GM21717 (cell line): ENCODE measurements around the gene FHDC1.

Experiments used
- ATAC-seq: cut with Tn5 transposase; IDR thresholded peaks from one replicate; pipeline ENCODE4 v1.9.1; 2021; ENCODE audit warnings: mild to moderate bottlenecking, moderate library complexity; ENCODE audit not compliant: unreplicated experiment

Gene FHDC1

GRCh38 chr4:153001626-153002025 lies 65.5 kb downstream of the FHDC1 start:
- no peak for ATAC-seq

DNA sequence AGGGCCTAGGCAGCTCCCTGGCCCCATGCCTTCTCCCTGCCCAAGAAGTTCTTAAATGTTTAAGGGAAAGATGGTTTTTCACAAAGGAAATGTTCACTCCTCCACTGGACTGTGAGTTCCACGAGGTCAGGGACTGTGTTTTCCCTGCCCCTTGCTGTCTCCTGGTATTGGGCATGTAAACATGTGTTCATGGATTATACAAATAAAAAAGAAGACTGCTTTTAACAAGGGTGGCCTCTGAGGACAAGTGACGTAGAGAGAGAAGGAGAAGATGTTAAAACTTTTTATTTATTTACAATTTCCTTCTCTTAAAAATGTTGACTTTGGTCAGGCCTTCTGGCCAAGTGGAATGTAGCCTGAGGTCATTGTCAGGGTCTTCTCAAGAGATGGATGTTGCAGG lies 66.0 kb downstream of the FHDC1 start:
- ATAC-seq: no peak

DNA sequence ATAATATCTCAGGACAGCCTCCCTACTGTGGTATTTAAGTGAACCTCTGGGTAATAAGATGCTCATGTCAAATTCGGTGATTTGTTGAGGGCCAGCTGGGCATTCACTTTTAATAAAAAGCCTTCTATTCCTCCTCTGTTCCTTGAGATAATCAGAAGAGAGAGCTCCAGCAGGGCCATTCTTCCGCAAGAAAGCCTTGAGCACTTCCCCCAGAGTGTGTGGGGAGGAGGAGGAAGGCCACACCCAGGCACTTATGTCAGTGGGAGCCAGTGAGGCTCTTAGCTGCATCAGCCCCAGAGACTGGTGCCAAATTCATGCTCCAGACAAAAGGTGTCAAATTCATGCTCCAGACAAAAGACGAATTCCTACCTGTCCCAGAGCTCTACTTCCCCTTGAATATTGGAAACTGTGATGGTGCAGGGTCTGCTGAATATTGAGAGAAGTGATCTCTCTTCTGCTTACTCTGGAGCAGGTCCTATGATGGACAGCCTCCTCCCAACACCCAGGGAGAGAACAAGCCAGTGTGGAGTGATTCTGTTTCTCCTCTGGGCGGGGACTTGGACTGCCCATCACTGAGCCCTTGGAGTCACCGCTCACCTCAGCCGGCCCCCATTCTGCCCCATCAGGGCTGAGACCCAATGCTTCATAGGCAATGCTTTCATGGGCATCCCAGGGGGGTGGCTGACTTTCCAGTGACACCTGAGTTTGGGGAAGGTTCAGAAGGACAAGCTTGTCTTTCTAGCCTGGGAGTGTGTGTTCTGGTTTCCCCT lies 68.1 kb downstream of the FHDC1 start:
- ATAC-seq: no peak

GRCh38 chr4:153005899-153006381 lies 69.8 kb downstream of the FHDC1 start:
- no peak for ATAC-seq

DNA sequence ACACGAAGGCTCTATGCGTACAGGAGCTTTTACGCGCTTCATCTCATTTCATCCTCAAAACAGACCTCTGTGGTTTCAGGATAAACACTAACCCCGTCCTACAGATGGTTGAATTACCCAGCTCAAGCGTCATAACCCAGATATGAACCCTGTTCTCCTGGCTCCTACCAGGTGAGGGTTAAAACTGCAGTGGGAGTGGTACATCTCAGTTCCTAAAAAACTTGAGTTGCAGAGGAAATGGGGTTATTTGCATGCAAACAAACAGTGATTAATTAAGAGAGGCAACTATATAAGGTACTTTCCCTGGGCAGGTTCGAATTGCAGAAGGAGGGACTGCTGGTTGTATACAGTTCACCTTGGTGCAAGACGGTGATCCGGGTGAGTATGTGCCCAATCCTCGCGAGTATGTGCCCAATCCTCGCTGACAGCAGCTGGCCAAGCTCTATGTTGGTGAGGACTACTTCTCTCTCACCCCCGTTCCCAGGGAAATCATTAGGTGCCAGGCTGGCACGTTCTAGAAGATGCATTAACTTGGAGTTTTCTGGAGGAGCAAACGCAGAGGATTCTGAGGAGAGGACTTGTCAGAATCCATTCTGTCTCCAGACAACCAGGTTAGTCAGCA lies 72.6 kb downstream of the FHDC1 start:
- peak; percentile 83 for ATAC-seq

DNA sequence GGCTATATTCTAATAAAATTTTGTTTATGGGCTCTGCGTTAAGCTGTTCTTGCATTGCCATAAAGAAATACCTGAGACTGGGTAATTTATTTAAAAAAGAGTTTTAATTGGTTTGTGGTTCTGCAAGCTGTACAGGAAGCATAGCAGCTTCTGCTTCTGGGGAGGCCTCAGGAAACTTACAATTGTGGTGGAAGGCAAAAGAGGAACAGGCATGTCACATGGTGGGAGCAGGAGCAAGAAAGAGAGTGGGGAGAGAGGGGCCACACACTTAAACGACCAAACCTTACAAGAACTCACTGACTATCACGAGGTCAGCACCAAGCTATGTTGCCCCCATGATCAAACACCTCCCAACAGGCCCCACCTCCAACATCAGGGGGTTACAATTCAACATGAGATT lies 74.0 kb downstream of the FHDC1 start:
- ATAC-seq: no peak

GRCh38 chr4:153013202-153013977 lies 77.3 kb downstream of the FHDC1 start:
- ATAC-seq: no peak

DNA sequence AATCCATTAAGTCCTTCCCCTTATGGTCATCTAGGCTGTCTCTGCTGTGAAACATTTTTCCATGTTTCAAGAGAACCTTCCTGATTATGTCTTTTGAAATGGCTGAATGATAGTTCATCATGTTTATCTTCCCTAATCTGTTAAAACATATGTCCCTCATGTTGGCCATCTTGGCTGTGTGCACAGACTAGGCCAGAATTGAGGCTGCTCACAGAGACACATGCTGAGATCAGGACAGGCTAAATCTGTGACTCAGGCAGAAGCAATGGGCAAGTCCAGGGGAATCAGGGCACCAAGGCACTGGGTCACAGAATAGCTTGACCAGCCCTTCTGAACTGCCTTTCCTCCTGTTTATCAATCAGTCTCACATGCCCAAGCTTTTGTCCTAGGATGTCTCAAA lies 78.3 kb downstream of the FHDC1 start:
- ATAC-seq: no peak

GRCh38 chr4:153016592-153016991 lies 80.5 kb downstream of the FHDC1 start:
- no peak for ATAC-seq

- ATAC-seq: no peak
Measured at GRCh38 chr4:153018031-153018430, 81.9 kb downstream of the FHDC1 start.

GRCh38 chr4:153018684-153019083 lies 82.6 kb downstream of the FHDC1 start:
- ATAC-seq: no peak

DNA sequence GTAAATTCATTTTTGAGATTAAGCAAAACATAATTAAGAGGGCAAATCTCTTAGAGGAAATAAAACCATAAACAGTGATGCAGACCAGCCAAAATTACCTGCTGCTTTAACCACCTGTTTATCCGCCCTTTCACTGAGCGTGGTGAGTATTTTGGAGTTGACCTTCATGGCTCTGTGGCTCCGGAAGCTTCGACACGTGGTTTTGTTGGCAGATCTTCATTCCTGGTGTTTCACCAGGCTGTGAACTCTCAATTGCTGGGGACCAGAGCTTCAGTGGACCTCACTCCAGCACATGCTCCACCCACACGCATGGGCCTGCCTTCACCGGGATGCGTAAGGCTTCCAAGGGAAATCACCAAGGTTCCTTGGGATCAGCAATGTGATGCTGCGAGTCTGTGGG lies 83.8 kb downstream of the FHDC1 start:
- ATAC-seq: no peak

DNA sequence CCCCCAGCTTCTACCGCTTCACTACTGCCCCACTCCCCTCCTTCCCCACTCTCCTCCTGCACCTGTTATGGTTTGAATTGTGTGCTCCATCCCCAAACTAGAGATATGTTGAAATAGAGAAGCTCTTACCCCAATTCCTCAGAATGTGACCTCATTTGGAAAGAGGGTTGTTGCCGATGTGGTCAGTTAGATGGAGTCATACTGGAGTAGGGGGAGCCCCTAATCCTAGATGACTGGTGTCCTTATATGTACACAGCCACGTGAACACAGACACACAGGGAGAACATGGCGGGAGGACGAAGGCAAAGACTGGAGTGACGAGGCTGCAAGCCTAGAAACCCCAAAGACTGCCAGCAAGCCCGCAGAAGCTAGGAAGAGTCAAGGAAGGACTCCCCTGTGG lies 84.3 kb downstream of the FHDC1 start:
- no peak for ATAC-seq

- ATAC-seq: no peak
Measured at GRCh38 chr4:153021276-153021675, 85.2 kb downstream of the FHDC1 start.

DNA sequence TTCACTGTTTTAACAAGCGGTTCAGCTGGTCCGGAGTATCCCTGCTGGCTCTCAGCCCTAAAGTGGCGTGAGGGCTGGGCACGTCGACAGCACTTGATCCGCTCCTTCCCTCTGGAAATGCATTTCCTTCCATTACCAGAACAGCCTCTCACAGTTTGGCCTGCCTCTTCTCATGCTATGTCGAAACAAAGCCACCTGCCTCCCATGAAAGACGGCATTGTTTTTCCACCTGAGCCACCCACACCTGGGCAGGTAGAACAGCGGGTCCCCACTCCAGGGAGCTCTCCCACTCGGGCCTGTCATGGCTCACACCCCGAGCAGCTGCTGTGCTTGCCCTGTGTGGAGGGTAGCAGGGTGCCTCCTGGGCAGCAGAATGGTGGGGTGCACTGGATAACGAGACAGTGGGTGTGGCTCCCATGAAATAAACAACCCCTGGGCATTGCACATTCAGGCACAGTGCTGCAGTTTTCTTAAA lies 86.2 kb downstream of the FHDC1 start:
- ATAC-seq: no peak

GRCh38 chr4:153023139-153023538 lies 87.0 kb downstream of the FHDC1 start:
- no peak for ATAC-seq

DNA sequence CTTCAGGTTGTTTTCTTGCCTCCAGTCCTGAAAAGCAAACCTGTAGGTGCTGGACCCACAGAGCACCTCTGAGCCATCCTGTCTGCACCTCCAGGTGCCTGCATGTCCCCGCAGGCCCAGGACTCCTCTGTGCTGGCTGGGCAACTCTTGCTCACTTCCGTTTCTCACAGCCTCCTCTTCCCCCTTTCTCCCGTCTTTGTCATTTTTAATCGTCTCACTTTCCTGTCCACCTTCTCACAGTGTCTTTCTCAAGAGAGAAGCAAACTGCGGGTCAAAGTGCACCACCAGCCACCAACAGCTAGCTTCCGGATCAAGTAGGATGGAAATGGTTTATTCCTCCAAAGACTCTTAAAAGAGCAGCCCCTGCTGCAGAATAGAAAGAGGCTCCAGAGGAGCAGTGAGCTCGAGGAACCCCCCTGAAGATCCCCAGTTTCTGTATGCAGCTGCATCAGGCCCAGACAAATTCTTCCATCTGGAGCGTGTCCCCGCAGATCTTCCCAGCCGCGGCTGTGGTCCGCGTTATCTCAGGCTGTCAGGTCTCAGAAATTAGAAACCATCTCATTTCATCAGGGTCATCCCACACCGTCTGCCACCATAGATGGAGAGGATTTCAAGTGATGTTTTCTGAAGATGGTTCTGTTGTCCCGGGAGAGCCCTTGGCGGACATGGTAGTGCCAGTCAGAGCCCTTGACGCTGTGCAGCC lies 87.7 kb downstream of the FHDC1 start:
- ATAC-seq: no peak

- ATAC-seq: no peak
Measured at GRCh38 chr4:153024466-153024865, 88.3 kb downstream of the FHDC1 start.

GRCh38 chr4:153025406-153025805 lies 89.3 kb downstream of the FHDC1 start:
- no peak for ATAC-seq

DNA sequence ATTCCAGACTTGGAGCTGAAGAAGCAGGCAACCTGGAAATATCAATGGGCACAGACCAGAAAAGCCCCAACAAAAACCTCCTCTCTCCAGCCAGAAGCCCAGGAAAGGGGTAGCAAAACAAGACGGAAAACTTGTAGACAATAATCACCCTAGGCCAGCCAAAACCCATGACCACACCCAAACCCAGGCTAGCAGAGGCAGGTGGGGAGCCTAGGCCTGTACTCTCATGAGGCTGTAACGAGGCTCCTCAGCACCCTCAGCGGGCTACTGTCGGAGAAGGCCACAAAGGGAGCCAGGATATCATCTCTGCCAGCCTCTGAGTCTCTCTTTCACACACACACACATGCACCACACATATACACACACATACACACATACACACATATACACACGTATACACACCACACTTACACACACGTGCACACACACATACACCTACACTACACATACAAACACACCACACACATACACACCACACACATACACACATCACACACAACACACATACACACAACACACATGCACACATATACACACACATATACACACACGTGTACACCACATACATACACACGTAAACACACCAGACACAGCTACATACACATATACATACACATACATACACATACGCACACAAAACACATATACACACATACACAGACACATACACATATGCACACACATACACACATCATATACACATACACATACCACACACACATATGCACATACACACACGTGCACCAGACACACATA lies 90.6 kb downstream of the FHDC1 start:
- no peak for ATAC-seq
